IMR-90 (cell line): Measurements from ENCODE around the gene OSMR. TPM values are rescaled to one million over a fixed set of nuclear protein-coding genes. Genes with fewer than 3 reads are reported as not detected.

Source experiments
- ATAC-seq: fragments of 200-7000 bp; cut with Tn5 transposase; 2 replicates; pipeline ENCODE4 v1.9.1; 2020; ENCODE audit warnings: low read depth, mild to moderate bottlenecking, moderate library complexity
- BruUV-seq: library from RNA; stranded (reverse); fragments of 400-500 nt; replicated peaks from 2 replicates; lab custom pipeline; 2021; lab: Mats Ljungman, UMichigan
- CTCF ChIA-PET: fragments of 300-600 bp; formaldehyde crosslinking; extraction: SDS; loops from one replicate; lab custom pipeline; 2021; ENCODE audit warnings: antibody characterized with exemption; lab: Yijun Ruan, JAX
- POLR2A ChIA-PET: fragments of 300-600 bp; sonication (Branson Sonifier 250); formaldehyde crosslinking; loops from one replicate; lab custom pipeline; 2022; ENCODE audit warnings: antibody characterized with exemption; ENCODE audit not compliant: unreplicated experiment; lab: Charles Lee
- DNase-seq: peaks from one replicate; pipeline ENCODE4 v3.0.0; 2013
- H2AFZ ChIP-seq: replicated peaks from 2 replicates; pipeline ENCODE3; 2013; ENCODE audit warnings: low read length, mild to moderate bottlenecking; ENCODE audit not compliant: poor library complexity
- H2AK5ac ChIP-seq: 2 replicates; pipeline ENCODE4 v1.6.1; 2013; ENCODE audit warnings: low read depth, low read length, inconsistent platforms
- H2AK9ac ChIP-seq: replicated peaks from 2 replicates; pipeline ENCODE3; 2013; ENCODE audit warnings: mild to moderate bottlenecking, low read depth, low read length, moderate library complexity; ENCODE audit not compliant: poor library complexity
- H2BK120ac ChIP-seq: 2 replicates; pipeline ENCODE4 v1.6.1; 2013; ENCODE audit warnings: low read depth, low read length, inconsistent platforms
- H2BK15ac ChIP-seq: 3 replicates; pipeline ENCODE4 v1.6.1; 2013; ENCODE audit warnings: low read depth, low read length, inconsistent platforms
- H2BK20ac ChIP-seq: 2 replicates; pipeline ENCODE4 v1.6.1; 2013; ENCODE audit warnings: low read depth, mild to moderate bottlenecking, inconsistent platforms, low read length, moderate library complexity
- H2BK5ac ChIP-seq: 2 replicates; pipeline ENCODE4 v1.6.1; 2013; ENCODE audit warnings: mild to moderate bottlenecking, low read depth, low read length, inconsistent platforms; ENCODE audit not compliant: poor library complexity, severe bottlenecking
- H3K14ac ChIP-seq: replicated peaks from 2 replicates; pipeline ENCODE4 v1.6.1; 2013; ENCODE audit warnings: low read depth, low read length, inconsistent platforms
- H3K18ac ChIP-seq: 2 replicates; pipeline ENCODE4 v1.6.1; 2013; ENCODE audit warnings: low read depth, low read length, control low read depth
- H3K23ac ChIP-seq: 2 replicates; pipeline ENCODE4 v1.6.1; 2013; ENCODE audit warnings: low read depth, low read length, inconsistent platforms
- H3K27ac ChIP-seq: 2 replicates; pipeline ENCODE4 v1.5.1; 2013; ENCODE audit warnings: mild to moderate bottlenecking, control low read depth, low read length; ENCODE audit not compliant: insufficient read depth
- H3K27me3 ChIP-seq: 2 replicates; pipeline ENCODE4 v1.6.1; 2013; ENCODE audit warnings: low read length; ENCODE audit not compliant: control insufficient read depth, insufficient read depth
- H3K36me3 ChIP-seq: 2 replicates; pipeline ENCODE4 v1.6.1; 2013; ENCODE audit warnings: low read length, mixed read lengths; ENCODE audit not compliant: control insufficient read depth, insufficient read depth
- H3K4ac ChIP-seq: 2 replicates; pipeline ENCODE4 v1.6.1; 2013; ENCODE audit warnings: low read depth, low read length, inconsistent platforms
- H3K4me1 ChIP-seq: 2 replicates; pipeline ENCODE4 v1.6.1; 2013; ENCODE audit warnings: low read length, mixed read lengths; ENCODE audit not compliant: control insufficient read depth, insufficient read depth
- H3K4me2 ChIP-seq: 2 replicates; pipeline ENCODE4 v1.6.1; 2013; ENCODE audit warnings: low read depth, mild to moderate bottlenecking, control low read depth, low read length, moderate library complexity
- H3K4me3 ChIP-seq: 2 replicates; pipeline ENCODE4 v1.5.1; 2013; ENCODE audit warnings: low read depth, mild to moderate bottlenecking, control low read depth, low read length, moderate library complexity; ENCODE audit not compliant: insufficient read depth
- H3K56ac ChIP-seq: 2 replicates; pipeline ENCODE4 v1.6.1; 2013; ENCODE audit warnings: low read length, inconsistent platforms; ENCODE audit not compliant: insufficient read depth; ENCODE audit errors: extremely low read depth
- H3K79me1 ChIP-seq, 2 experiments: 2 replicates each; pipeline ENCODE4 v1.6.1; 2013; ENCODE audit warnings: low read length in 2 of 2, inconsistent platforms in 1 of 2, low read depth in 1 of 2
- H3K9ac ChIP-seq: 2 replicates; pipeline ENCODE4 v1.6.1; 2013; ENCODE audit warnings: low read depth, low read length, control low read depth
- H3K9me1 ChIP-seq: 2 replicates; pipeline ENCODE4 v1.6.1; 2013; ENCODE audit warnings: low read length, inconsistent platforms; ENCODE audit not compliant: insufficient read depth
- H3K9me3 ChIP-seq: 2 replicates; pipeline ENCODE4 v1.6.1; 2013; ENCODE audit warnings: low read length; ENCODE audit not compliant: control insufficient read depth, insufficient read depth
- H4K20me1 ChIP-seq: 2 replicates; pipeline ENCODE4 v1.6.1; 2013; ENCODE audit warnings: low read length, inconsistent platforms; ENCODE audit not compliant: insufficient read depth
- H4K5ac ChIP-seq: 2 replicates; pipeline ENCODE4 v1.6.1; 2013; ENCODE audit warnings: mild to moderate bottlenecking, low read depth, low read length, control low read depth
- H4K8ac ChIP-seq, 2 experiments: 2 replicates each; pipeline ENCODE4 v1.6.1; 2013; ENCODE audit warnings: low read depth in 2 of 2, low read length in 2 of 2, control low read depth in 1 of 2, inconsistent platforms in 1 of 2
- H4K91ac ChIP-seq: 2 replicates; pipeline ENCODE4 v1.6.1; 2013; ENCODE audit warnings: low read depth, low read length, inconsistent platforms; ENCODE audit not compliant: insufficient read depth
- BHLHE40 ChIP-seq: fragments of 150-350 bp; IDR thresholded peaks from 2 replicates; pipeline ENCODE4 v1.6.1; 2016; ENCODE audit warnings: mild to moderate bottlenecking, low read depth, low read length
- CEBPB ChIP-seq: IDR thresholded peaks from 2 replicates; pipeline ENCODE4 v1.6.1; 2012; ENCODE audit warnings: low read depth, low read length, improper control_type of control experiment
- CHD1 ChIP-seq: IDR thresholded peaks from 2 replicates; pipeline ENCODE4 v1.6.1; 2012; ENCODE audit warnings: low read depth, low read length, improper control_type of control experiment
- FOS ChIP-seq: fragments of 150-350 bp; IDR thresholded peaks from 2 replicates; pipeline ENCODE4 v1.6.1; 2016; ENCODE audit warnings: low read depth, low read length
- MAFK ChIP-seq: IDR thresholded peaks from 2 replicates; pipeline ENCODE4 v1.6.1; 2012; ENCODE audit warnings: low read depth, low read length, improper control_type of control experiment
- MXI1 ChIP-seq: IDR thresholded peaks from 2 replicates; pipeline ENCODE4 v1.6.1; 2012; ENCODE audit warnings: low read depth, mild to moderate bottlenecking, low read length, moderate library complexity, borderline replicate concordance
- NFE2L2 ChIP-seq: fragments of 150-350 bp; IDR thresholded peaks from 2 replicates; pipeline ENCODE4 v1.6.1; 2016; ENCODE audit warnings: low read depth, mild to moderate bottlenecking, low read length
- RAD21 ChIP-seq: IDR thresholded peaks from 2 replicates; pipeline ENCODE4 v1.6.1; 2012; ENCODE audit warnings: low read length, improper control_type of control experiment
- RCOR1 ChIP-seq: IDR thresholded peaks from 2 replicates; pipeline ENCODE4 v1.6.1; 2012; ENCODE audit warnings: mild to moderate bottlenecking, low read length, improper control_type of control experiment; ENCODE audit not compliant: insufficient replicate concordance
- RFX5 ChIP-seq: IDR thresholded peaks from 2 replicates; pipeline ENCODE4 v1.8.0; 2012; ENCODE audit warnings: low read depth, mild to moderate bottlenecking, low read length, moderate library complexity
- SMC3 ChIP-seq: fragments of 150-350 bp; IDR thresholded peaks from 2 replicates; pipeline ENCODE4 v1.6.1; 2016; ENCODE audit warnings: low read depth, mild to moderate bottlenecking, antibody characterized with exemption, low read length, moderate library complexity
- WGBS, 2 experiments: methylation state at CpG; one replicate each; pipeline versions ENCODE4 v1.1.5 to v1.1.7; 2013; ENCODE audit warnings: missing lambda C conversion rate in 2 of 2; ENCODE audit not compliant: insufficient read length in 1 of 2; ENCODE audit errors: extremely low coverage in 2 of 2; 5-methylcytosine and 5-hydroxymethylcytosine counted together
- dilution Hi-C: fragments of 300-500 bp; cut with HindIII; formaldehyde crosslinking; loops from one replicate; pipeline ENCODE4 v1.14.3; 2018; ENCODE audit warnings: low sequenced_read_pairs; ENCODE audit not compliant: unreplicated experiment
- in situ Hi-C: fragments of 300-500 bp; cut with MboI; formaldehyde crosslinking; loops from 3 replicates; pipeline ENCODE4 v1.14.3; 2019; ENCODE audit warnings: low sequenced_read_pairs, inconsistent platforms, mixed read lengths
- intact Hi-C: fragments of 100-400 bp; cut with micrococcal nuclease; formaldehyde crosslinking; loops from 2 replicates; pipeline ENCODE4 v1.10.0; 2022
- polyA plus RNA-seq, 3 experiments: library from polyadenylated mRNA; depleted of rRNA; stranded (reverse); fragments of >200 nt; gene quantifications; 2 replicates each; pipeline ENCODE4 v1.2.3, GENCODE V29; 2012; ENCODE audit warnings: low replicate concordance in 1 of 3
- total RNA-seq: library from RNA; depleted of rRNA; stranded (reverse); fragments of >200 nt; gene quantifications from 2 replicates; pipeline ENCODE4 v1.2.3, GENCODE V29; 2012
- TF ChIP-seq, protein P1 (sequence below): conservative IDR thresholded peaks from 2 replicates; pipeline ENCODE4 v1.5.1; 2012; ENCODE audit warnings: mild to moderate bottlenecking, low read depth, low read length, improper control_type of control experiment
- TF ChIP-seq, protein P2 (sequence below): fragments of 150-350 bp; IDR thresholded peaks from 2 replicates; pipeline ENCODE4 v1.6.1; 2016; ENCODE audit warnings: low read depth, mild to moderate bottlenecking, low read length, moderate library complexity, borderline replicate concordance
- TF ChIP-seq, protein P3 (sequence below): fragments of 150-350 bp; IDR thresholded peaks from 2 replicates; pipeline ENCODE4 v1.6.1; 2017; ENCODE audit warnings: mild to moderate bottlenecking, antibody characterized with exemption, low read length, low read depth

The OSMR gene
- total and polyA plus RNA-seq, 2 of the 4 experiments (the other 2 are of a cell fraction): 41.6 to 48.7 TPM

DNA sequence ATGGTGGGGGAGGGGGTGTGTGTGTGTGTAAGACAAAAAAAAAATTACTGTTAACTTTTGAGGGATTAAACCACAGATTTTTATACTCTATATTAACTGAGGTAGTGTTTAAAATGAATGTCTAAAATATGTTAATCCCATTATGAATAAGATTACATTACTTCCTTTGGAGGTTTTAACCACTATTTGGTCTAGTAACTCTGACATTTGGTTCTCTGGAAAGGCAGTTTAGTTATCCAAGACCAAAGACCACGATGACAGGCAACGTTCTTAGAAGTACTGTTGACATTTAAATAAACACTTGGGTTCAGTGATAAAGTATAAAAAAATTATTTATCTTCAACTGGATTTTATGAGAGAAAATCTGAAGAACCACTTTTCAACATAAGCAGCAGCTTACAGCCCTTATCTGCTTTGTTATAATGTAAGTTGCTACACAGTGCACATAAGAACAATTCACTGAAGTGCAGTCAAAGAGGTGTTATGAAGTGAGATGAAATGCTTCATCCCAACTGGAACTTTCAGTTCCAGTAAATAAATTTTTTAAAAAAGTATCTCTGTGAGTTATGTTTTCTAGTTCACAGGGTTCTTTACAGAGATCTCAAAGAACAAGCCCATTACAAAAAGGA is 94.5 kb downstream of the OSMR start:
- H3K18ac ChIP-seq: no peak overlapping the region
- ChIA-PET POLR2A (no interaction called here), CTCF (interaction anchor here (0.7 kb wide), 1 partner anchor 1099 kb away, joined by 3 read pairs; no protein-coding TSS in a partner anchor)
- H3K36me3 ChIP-seq: peaks cover 33% of the 10 kb centered on the region
- H3K9ac ChIP-seq: no peak overlapping the region
- no peak overlapping the region for H2BK120ac ChIP-seq
- TF ChIP-seq SMC3 (no peak), CHD1 (no peak), NFE2L2 (no peak), MAFK (no peak), RAD21 (no peak), RFX5 (no peak), RCOR1 (no peak), FOS (no peak), CEBPB (no peak), BHLHE40 (no peak), MXI1 (no peak)
- TF ChIP-seq, protein P1, sequence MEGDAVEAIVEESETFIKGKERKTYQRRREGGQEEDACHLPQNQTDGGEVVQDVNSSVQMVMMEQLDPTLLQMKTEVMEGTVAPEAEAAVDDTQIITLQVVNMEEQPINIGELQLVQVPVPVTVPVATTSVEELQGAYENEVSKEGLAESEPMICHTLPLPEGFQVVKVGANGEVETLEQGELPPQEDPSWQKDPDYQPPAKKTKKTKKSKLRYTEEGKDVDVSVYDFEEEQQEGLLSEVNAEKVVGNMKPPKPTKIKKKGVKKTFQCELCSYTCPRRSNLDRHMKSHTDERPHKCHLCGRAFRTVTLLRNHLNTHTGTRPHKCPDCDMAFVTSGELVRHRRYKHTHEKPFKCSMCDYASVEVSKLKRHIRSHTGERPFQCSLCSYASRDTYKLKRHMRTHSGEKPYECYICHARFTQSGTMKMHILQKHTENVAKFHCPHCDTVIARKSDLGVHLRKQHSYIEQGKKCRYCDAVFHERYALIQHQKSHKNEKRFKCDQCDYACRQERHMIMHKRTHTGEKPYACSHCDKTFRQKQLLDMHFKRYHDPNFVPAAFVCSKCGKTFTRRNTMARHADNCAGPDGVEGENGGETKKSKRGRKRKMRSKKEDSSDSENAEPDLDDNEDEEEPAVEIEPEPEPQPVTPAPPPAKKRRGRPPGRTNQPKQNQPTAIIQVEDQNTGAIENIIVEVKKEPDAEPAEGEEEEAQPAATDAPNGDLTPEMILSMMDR: no peak
- TF ChIP-seq, protein P2, sequence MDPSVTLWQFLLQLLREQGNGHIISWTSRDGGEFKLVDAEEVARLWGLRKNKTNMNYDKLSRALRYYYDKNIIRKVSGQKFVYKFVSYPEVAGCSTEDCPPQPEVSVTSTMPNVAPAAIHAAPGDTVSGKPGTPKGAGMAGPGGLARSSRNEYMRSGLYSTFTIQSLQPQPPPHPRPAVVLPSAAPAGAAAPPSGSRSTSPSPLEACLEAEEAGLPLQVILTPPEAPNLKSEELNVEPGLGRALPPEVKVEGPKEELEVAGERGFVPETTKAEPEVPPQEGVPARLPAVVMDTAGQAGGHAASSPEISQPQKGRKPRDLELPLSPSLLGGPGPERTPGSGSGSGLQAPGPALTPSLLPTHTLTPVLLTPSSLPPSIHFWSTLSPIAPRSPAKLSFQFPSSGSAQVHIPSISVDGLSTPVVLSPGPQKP: no peak
- TF ChIP-seq, protein P3, sequence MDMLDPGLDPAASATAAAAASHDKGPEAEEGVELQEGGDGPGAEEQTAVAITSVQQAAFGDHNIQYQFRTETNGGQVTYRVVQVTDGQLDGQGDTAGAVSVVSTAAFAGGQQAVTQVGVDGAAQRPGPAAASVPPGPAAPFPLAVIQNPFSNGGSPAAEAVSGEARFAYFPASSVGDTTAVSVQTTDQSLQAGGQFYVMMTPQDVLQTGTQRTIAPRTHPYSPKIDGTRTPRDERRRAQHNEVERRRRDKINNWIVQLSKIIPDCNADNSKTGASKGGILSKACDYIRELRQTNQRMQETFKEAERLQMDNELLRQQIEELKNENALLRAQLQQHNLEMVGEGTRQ: no peak
- ATAC-seq (no peak), DNase-seq (no peak)
- peaks cover 6% of the 10 kb centered on the region for H3K4me1 ChIP-seq
- no peak overlapping the region for H2BK15ac ChIP-seq
- no peak overlapping the region for H2AK5ac ChIP-seq
- H3K4ac ChIP-seq: no peak overlapping the region
- no TSS peak for BruUV-seq
- H3K27ac ChIP-seq: no peak overlapping the region
- no CpG with 5 or more reads among the region's 2 CpGs for WGBS, 2 experiments
- H4K20me1 ChIP-seq: no peaks in the 10 kb centered on the region; the same call in 1 of the 2 replicates
- H4K8ac ChIP-seq: no peak overlapping the region
- no peak overlapping the region for H2AK9ac ChIP-seq
- no peak overlapping the region for H2BK20ac ChIP-seq
- no peaks in the 10 kb centered on the region for H3K27me3 ChIP-seq
- no peak overlapping the region for H4K5ac ChIP-seq
- no peaks in the 10 kb centered on the region for H3K9me3 ChIP-seq
- H3K9me1 ChIP-seq: 0 out of 2 replicates have a peak, but pooled peaks cover 2% of the 10 kb centered on the region
- H2AFZ ChIP-seq: no peak overlapping the region
- dilution Hi-C loops: no loop called here
- no peak overlapping the region for H3K4me2 ChIP-seq
- no peak overlapping the region for H3K23ac ChIP-seq
- H4K91ac ChIP-seq: no peak overlapping the region
- no peak overlapping the region for H3K14ac ChIP-seq
- intact Hi-C loops: no loop called here
- H2BK5ac ChIP-seq: no peak overlapping the region
- peaks cover 0 to 12% of the 10 kb centered on the region in 2 experiments; a peak in 3 of 4 replicates for H3K79me1 ChIP-seq
- in situ Hi-C loops: no loop called here
- H3K4me3 ChIP-seq: no peak overlapping the region
- H3K56ac ChIP-seq: no peak overlapping the region
